Astrocyte of the cerebellum (primary cell): ENCODE data around the gene UTP25.

Source experiments
- DNase-seq: peaks from one replicate; pipeline ENCODE4 v3.0.0-alpha.2; 2011; ENCODE audit warnings: low read depth
- H3K4me3 ChIP-seq: 2 replicates; pipeline ENCODE4 v1.5.1; 2011; ENCODE audit warnings: mild to moderate bottlenecking, low read depth, low read length, moderate library complexity
- CTCF ChIP-seq: IDR thresholded peaks from 2 replicates; pipeline ENCODE4 v1.5.1; 2012; ENCODE audit warnings: low read length, low read depth, moderate library complexity, mild to moderate bottlenecking; ENCODE audit errors: missing control alignments
- in situ Hi-C: cut with HindIII; loops from 2 replicates; pipeline ENCODE4 v1.10.0; 2017; ENCODE audit warnings: low sequenced_read_pairs

UTP25 gene

GRCh38 chr1:209827384-209828262 is at the start of gene UTP25:
Gene UTP25 (plus strand): TSS chr1:209827972. CDS start chr1:209828064, 92 bp downstream.
- in situ Hi-C loops: no loop called here
- TF ChIP-seq CTCF: peak; percentile 80
- peak within 1 kb of the TSS; percentile 90 for H3K4me3 ChIP-seq
- DNase-seq: peak; percentile 96

GRCh38 chr1:209778102-209778501 is 49.7 kb upstream of the UTP25 start:
- in situ Hi-C loops: no loop called here
- no peak overlapping the region for H3K4me3 ChIP-seq
- no peak for DNase-seq
- TF ChIP-seq CTCF: no peak

GRCh38 chr1:209780268-209780667 is 47.5 kb upstream of the UTP25 start:
- in situ Hi-C loops: no loop called here
- no peak for DNase-seq
- H3K4me3 ChIP-seq: no peak overlapping the region
- TF ChIP-seq CTCF: no peak

- TF ChIP-seq CTCF: no peak
- peak overlapping the region; percentile 89 for H3K4me3 ChIP-seq
- no peak for DNase-seq
- in situ Hi-C loops: no loop called here
Observed at GRCh38 chr1:209783386-209783785, 44.4 kb upstream of the UTP25 start.

GRCh38 chr1:209784265-209785169 is 43.3 kb upstream of the UTP25 start, which contains the start of gene C1orf74:
Gene C1orf74 (minus strand): TSS chr1:209784559. CDS start chr1:209783634, 925 bp downstream.
- peak; percentile 93 for DNase-seq
- peak within 1 kb of the TSS; percentile 89 for H3K4me3 ChIP-seq
- TF ChIP-seq CTCF: no peak
- in situ Hi-C loops: no loop called here

GRCh38 chr1:209785592-209785991 is 42.2 kb upstream of the UTP25 start:
- DNase-seq: no peak
- no peak overlapping the region for H3K4me3 ChIP-seq
- TF ChIP-seq CTCF: no peak
- in situ Hi-C loops: no loop called here
